Thoracic aorta (tissue), 2 donors: ENCODE data around the gene THADA. TPM values are rescaled to one million over a fixed set of nuclear protein-coding genes. Genes with fewer than 3 reads are reported as not detected.

Experiments
- ATAC-seq: fragments of 150-250 bp; one replicate; pipeline ENCODE4 v1.8.0; 2017; ENCODE audit warnings: low read depth; ENCODE audit not compliant: insufficient number of reproducible peaks, low FRiP score
- DNase-seq: peaks from one replicate; pipeline ENCODE4 v3.0.0-alpha.2; 2020; ENCODE audit warnings: low spot score
- H3K27ac ChIP-seq, 2 donors: fragments of 200-600 bp; sonication (generic); 1 replicate in 1 of 2; 2 replicates in 1 of 2; pipeline ENCODE4 v1.5.1; 2016; ENCODE audit warnings: mild to moderate bottlenecking in 2 of 2, moderate library complexity in 2 of 2
- H3K27me3 ChIP-seq: fragments of 200-600 bp; sonication (generic); replicated peaks from 2 replicates; pipeline ENCODE4 v1.6.0; 2016; ENCODE audit warnings: mild to moderate bottlenecking; ENCODE audit not compliant: insufficient read depth
- H3K36me3 ChIP-seq: fragments of 200-600 bp; sonication (generic); one replicate; pipeline ENCODE4 v1.5.1; 2016
- H3K4me1 ChIP-seq, 2 donors: fragments of 200-600 bp; sonication (generic); 1 replicate in 1 of 2; 2 replicates in 1 of 2; pipeline versions ENCODE4 v1.5.1 to v1.6.0; 2016; ENCODE audit warnings: low read depth in 2 of 2, mild to moderate bottlenecking in 1 of 2; ENCODE audit not compliant: control insufficient read depth in 1 of 2
- H3K4me3 ChIP-seq: fragments of 200-600 bp; sonication (generic); 2 replicates; pipeline ENCODE4 v1.5.1; 2016; ENCODE audit warnings: mild to moderate bottlenecking
- H3K9me3 ChIP-seq: fragments of 200-600 bp; sonication (generic); 2 replicates; pipeline ENCODE4 v1.5.1; 2016
- CTCF ChIP-seq: fragments of 200-600 bp; sonication (generic); IDR thresholded peaks from one replicate; pipeline ENCODE4 v1.5.1; 2019; ENCODE audit warnings: antibody characterized with exemption
- total RNA-seq, 2 donors: library from RNA; depleted of rRNA; stranded (reverse); fragments of >200 nt; gene quantifications; one replicate each; pipeline versions ENCODE4 v1.1.0 to v1.2.3, GENCODE V29; 2016

THADA gene
- total RNA-seq, 2 donors from 2014 or later = 33.3 to 46.6 TPM

- Histone ChIP-seq H3K27ac (peak overlapping the region; percentile 67 to 81), H3K4me1 (peaks cover 38 to 57% of the 10 kb centered on the region in 2 donors), H3K27me3 (no peaks in the 10 kb centered on the region), H3K4me3 (peak overlapping the region; percentile 11), H3K36me3 (no peaks in the 10 kb centered on the region), H3K9me3 (no peaks in the 10 kb centered on the region)
- DNase-seq (no peak), ATAC-seq (no peak)
- TF ChIP-seq CTCF = no peak
Measured at GRCh38 chr2:43513216-43513615, 82.6 kb downstream of the THADA start.

GRCh38 chr2:43511199-43511598 lies 84.6 kb downstream of the THADA start:
- ATAC-seq = no peak
- no peak for TF ChIP-seq CTCF

GRCh38 chr2:43509886-43510285 lies 86.0 kb downstream of the THADA start:
- DNase-seq (no peak), ATAC-seq (no peak)
- Histone ChIP-seq H3K27me3 (no peaks in the 10 kb centered on the region), H3K4me1 (peaks cover 18 to 28% of the 10 kb centered on the region in 2 donors), H3K27ac (no peak overlapping the region), H3K36me3 (peaks cover under 1% of the 10 kb centered on the region), H3K4me3 (no peak overlapping the region), H3K9me3 (no peaks in the 10 kb centered on the region)
- TF ChIP-seq CTCF = no peak

More at GRCh38 chr2:43511199-43511598, 84.6 kb downstream of the THADA start:
- Histone ChIP-seq H3K36me3 (no peaks in the 10 kb centered on the region), H3K4me1 (peaks cover 19 to 37% of the 10 kb centered on the region in 2 donors), H3K27ac (no peak overlapping the region), H3K9me3 (no peaks in the 10 kb centered on the region), H3K27me3 (no peaks in the 10 kb centered on the region), H3K4me3 (no peak overlapping the region)
- DNase-seq = no peak

GRCh38 chr2:43508209-43508608 lies 87.6 kb downstream of the THADA start:
- Histone ChIP-seq H3K27me3 (no peaks in the 10 kb centered on the region), H3K27ac (no peak overlapping the region), H3K4me1 (peaks cover 15 to 19% of the 10 kb centered on the region in 2 donors), H3K4me3 (no peak overlapping the region), H3K9me3 (no peaks in the 10 kb centered on the region), H3K36me3 (peaks cover 7% of the 10 kb centered on the region)
- DNase-seq (no peak), ATAC-seq (no peak)
- TF ChIP-seq CTCF = no peak

GRCh38 chr2:43507137-43507536 lies 88.7 kb downstream of the THADA start:
- H3K4me1 ChIP-seq = peaks cover 4 to 9% of the 10 kb centered on the region in 2 donors
- ATAC-seq (no peak), DNase-seq (no peak)
- no peak overlapping the region for H3K4me3 ChIP-seq
- no peak overlapping the region for H3K27ac ChIP-seq
- peaks cover 7% of the 10 kb centered on the region for H3K36me3 ChIP-seq
- no peaks in the 10 kb centered on the region for H3K27me3 ChIP-seq
- H3K9me3 ChIP-seq = no peaks in the 10 kb centered on the region
- TF ChIP-seq CTCF = no peak
